LNCAP (cell line): ENCODE data around the gene CTXND1.

Experiments used
- CTCF ChIP-seq: fragments of 450-650 bp; IDR thresholded peaks from 2 replicates; pipeline ENCODE4 v1.5.1; 2017; ENCODE audit warnings: mild to moderate bottlenecking

Gene CTXND1

GRCh38 chr15:80267658-80268057 is 15.6 kb upstream of the CTXND1 start:
- TF ChIP-seq CTCF: no peak

GRCh38 chr15:80266745-80267144 is 14.7 kb upstream of the CTXND1 start:
- no peak for TF ChIP-seq CTCF

- TF ChIP-seq CTCF: no peak
These were observed 14.1 kb upstream of the CTXND1 start for GRCh38 chr15:80266113-80266512.

- no peak for TF ChIP-seq CTCF
These were observed 13.0 kb upstream of the CTXND1 start for GRCh38 chr15:80265021-80265420.

- TF ChIP-seq CTCF: no peak
These were observed 12.0 kb upstream of the CTXND1 start for GRCh38 chr15:80264031-80264430.

- no peak for TF ChIP-seq CTCF
These were observed 8.5 kb upstream of the CTXND1 start for GRCh38 chr15:80260551-80260950.

GRCh38 chr15:80259942-80260510 is 8.0 kb upstream of the CTXND1 start:
- no peak for TF ChIP-seq CTCF
